Subcutaneous abdominal adipose tissue (tissue), 5 donors: ENCODE data around the gene PPP1R16B.
"Not testable (repeated sequence)": the region's sequence is repeated elsewhere in the genome, so short reads cannot be mapped to it uniquely, and the experiment has no call there.

Experiments used
- H3K27ac ChIP-seq: one replicate; pipeline ENCODE4 v1.7.0; 2013; ENCODE audit warnings: low read depth, mild to moderate bottlenecking, inconsistent platforms, low read length, moderate library complexity
- H3K27me3 ChIP-seq, 5 donors: one replicate each; pipeline ENCODE4 v1.7.0; 2013; ENCODE audit warnings: low read length in 5 of 5, inconsistent platforms in 1 of 5; ENCODE audit not compliant: control insufficient read depth in 5 of 5, insufficient read depth in 4 of 5
- H3K36me3 ChIP-seq, 5 donors: one replicate each; pipeline ENCODE4 v1.7.0; 2013; ENCODE audit warnings: low read length in 5 of 5; ENCODE audit not compliant: control insufficient read depth in 5 of 5, insufficient read depth in 5 of 5
- H3K4me1 ChIP-seq, 5 donors: one replicate each; pipeline ENCODE4 v1.7.0; 2013; ENCODE audit warnings: low read length in 5 of 5, mild to moderate bottlenecking in 3 of 5, moderate library complexity in 1 of 5; ENCODE audit not compliant: control insufficient read depth in 5 of 5, insufficient read depth in 5 of 5
- H3K4me3 ChIP-seq, 5 donors: one replicate each; pipeline ENCODE4 v1.7.0; 2013; ENCODE audit warnings: low read length in 5 of 5, low read depth in 1 of 5
- H3K9ac ChIP-seq, 5 donors: one replicate each; pipeline ENCODE4 v1.7.0; 2013; ENCODE audit warnings: low read length in 5 of 5, mild to moderate bottlenecking in 4 of 5, moderate library complexity in 3 of 5
- H3K9me3 ChIP-seq, 5 donors: one replicate each; pipeline ENCODE4 v1.7.0; 2013; ENCODE audit warnings: low read length in 5 of 5; ENCODE audit not compliant: control insufficient read depth in 5 of 5
- donor health status: healthy.
- donor health status: healthy.
- donor health status: healthy.
- donor health status: healthy.
- donor health status: healthy.

The PPP1R16B gene

DNA sequence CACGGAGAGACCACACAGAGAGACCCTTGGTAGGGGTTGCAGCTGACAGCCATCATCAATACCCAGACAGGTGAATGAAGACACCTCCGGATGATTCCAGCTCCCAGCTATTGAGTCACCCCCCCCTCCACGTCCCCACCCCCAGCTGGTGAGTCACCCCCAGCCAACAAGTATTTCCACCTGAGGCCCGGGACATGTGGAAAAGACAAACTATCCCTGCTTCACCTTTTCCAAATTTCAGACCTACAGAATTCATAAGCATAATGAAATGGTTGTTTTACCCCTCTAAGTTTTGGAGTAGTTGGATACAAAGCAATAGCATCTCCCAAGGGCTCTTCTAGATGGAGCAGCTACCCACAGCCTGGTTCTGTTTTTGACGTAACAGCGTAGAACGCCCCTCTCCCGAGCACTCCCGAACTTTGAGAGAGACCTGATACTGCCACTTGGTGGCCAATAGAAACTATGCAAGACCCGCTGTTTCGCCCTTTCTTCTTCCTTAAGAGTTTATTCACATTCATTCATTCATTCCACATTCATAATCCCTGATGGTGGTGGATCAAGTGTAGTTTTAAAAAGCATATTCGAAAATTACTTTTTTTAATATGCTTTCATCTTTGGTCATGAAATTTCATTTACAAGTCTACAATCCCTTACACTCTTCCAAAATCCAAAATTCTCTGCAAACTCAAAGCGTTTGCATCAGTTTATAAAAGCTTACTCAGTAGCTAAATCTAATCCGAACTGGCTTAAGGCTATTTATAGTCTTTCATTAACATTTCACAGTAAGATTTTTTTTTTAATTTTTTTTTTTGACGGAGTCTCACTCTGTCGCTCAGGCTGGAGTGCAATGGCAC, 15.1 kb upstream of the PPP1R16B start:
- H3K9ac ChIP-seq = no peak overlapping the region
- no peak overlapping the region for H3K27ac ChIP-seq
- no peak overlapping the region for H3K4me3 ChIP-seq
- H3K4me1 ChIP-seq = peaks cover 0 to 3% (median 0%) of the 10 kb centered on the region in 5 donors
- H3K36me3 ChIP-seq = no peaks in the 10 kb centered on the region
- peaks cover 0 to 2% (median 0%) of the 10 kb centered on the region in 5 donors for H3K27me3 ChIP-seq
- peaks cover 0 to 12% (median 4%) of the 10 kb centered on the region in 5 donors for H3K9me3 ChIP-seq

DNA sequence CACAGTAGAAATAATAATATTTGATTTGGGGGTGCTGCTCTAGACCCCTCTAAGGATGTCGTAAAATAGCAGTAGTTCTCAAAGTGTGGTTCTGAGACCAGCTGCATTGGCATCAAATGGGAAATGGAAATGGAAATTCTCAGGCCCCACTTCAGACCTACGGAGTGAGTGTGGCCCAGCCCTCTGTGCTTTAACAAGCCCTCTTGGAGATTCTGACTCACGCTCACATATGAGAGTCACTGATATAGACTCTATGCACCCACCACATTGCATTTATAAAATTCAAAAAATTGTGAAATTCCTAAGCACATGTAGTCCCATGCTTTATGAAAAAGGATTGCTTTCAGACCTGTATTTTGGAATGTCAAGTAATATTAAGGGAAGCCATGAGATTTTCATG, 14.2 kb upstream of the PPP1R16B start:
- Histone ChIP-seq H3K27me3 (peaks cover 0 to 2% (median 0%) of the 10 kb centered on the region in 5 donors), H3K9me3 (peaks cover 0 to 12% (median 4%) of the 10 kb centered on the region in 5 donors), H3K9ac (no peak overlapping the region), H3K4me1 (peaks cover 0 to 3% (median 0%) of the 10 kb centered on the region in 5 donors), H3K4me3 (no peak overlapping the region), H3K36me3 (no peaks in the 10 kb centered on the region), H3K27ac (no peak overlapping the region)

DNA sequence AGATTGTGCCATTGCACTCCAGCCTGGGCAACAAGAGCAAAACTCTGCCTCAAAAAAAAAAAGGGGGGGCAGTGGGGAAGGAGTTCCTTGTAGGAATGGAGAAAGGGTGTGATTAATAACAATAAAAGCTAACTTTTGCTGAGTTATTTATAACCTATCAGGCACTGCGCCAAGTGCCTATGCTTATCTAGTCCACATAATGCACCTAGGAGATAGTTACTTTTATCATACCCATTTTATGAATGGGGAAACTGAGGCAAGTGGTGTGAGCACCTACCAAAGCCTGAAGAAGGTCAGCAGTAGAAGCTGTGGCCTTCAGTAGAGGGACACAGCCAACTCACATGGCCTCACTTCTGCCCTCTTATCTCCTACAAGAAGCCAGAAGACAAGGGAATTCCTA, 13.6 kb upstream of the PPP1R16B start:
- H3K27ac ChIP-seq = no peak overlapping the region
- no peaks in the 10 kb centered on the region for H3K36me3 ChIP-seq
- H3K4me3 ChIP-seq = no peak overlapping the region
- H3K27me3 ChIP-seq = peaks cover 0 to 2% (median 0%) of the 10 kb centered on the region in 5 donors
- no peak overlapping the region for H3K9ac ChIP-seq
- peaks cover 0 to 12% (median 4%) of the 10 kb centered on the region in 5 donors for H3K9me3 ChIP-seq
- H3K4me1 ChIP-seq = peaks cover 0 to 3% (median 0%) of the 10 kb centered on the region in 5 donors

DNA sequence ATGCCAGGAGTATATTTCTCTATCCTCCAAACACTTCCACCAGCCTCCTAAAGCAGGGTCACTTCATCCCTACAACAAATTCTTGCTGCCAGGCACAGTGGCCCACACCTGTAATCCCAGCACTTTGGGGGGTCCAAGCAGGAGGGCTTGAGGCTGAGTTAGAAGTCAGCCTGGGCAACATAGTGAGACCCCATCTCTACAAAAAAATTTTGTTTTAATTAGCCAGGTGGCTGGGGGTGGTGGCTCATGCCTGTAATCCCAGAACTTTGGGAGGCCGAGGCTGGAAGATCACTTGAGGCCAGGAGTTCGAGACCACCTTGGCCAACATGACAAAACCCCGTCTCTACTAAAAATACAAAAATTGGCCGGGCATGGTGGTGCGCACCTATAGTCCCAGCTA, 11.4 kb upstream of the PPP1R16B start:
- not testable (repeated sequence) for H3K9ac ChIP-seq, H3K4me3 ChIP-seq, H3K36me3 ChIP-seq, H3K9me3 ChIP-seq, H3K4me1 ChIP-seq, H3K27me3 ChIP-seq, H3K27ac ChIP-seq

DNA sequence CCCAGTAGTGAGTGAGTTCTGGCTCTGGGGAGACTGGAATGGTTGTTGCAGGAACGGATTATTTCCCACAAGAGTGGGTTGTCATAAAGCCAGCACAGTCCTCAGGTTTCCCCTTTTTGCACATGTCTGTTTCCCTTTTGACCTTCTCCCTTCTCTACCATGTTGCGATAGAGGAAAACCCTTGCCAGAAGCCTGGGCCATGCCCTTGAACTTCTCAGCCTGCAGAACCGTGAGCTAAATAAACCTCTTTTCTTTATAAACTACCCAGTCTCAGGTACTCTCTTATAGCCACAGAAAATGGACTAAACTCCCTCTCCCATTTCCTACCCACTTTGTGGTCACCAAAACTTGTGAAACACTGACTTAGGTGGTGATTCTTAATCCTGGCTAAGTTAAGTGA, 7.2 kb upstream of the PPP1R16B start:
- peaks cover 0 to 2% (median 0%) of the 10 kb centered on the region in 5 donors for H3K27me3 ChIP-seq
- no peak overlapping the region for H3K27ac ChIP-seq
- no peaks in the 10 kb centered on the region for H3K36me3 ChIP-seq
- peaks cover 0 to 12% (median 0%) of the 10 kb centered on the region in 5 donors for H3K4me1 ChIP-seq
- H3K9ac ChIP-seq = no peak overlapping the region
- no peaks in the 10 kb centered on the region for H3K9me3 ChIP-seq
- H3K4me3 ChIP-seq = no peak overlapping the region

DNA sequence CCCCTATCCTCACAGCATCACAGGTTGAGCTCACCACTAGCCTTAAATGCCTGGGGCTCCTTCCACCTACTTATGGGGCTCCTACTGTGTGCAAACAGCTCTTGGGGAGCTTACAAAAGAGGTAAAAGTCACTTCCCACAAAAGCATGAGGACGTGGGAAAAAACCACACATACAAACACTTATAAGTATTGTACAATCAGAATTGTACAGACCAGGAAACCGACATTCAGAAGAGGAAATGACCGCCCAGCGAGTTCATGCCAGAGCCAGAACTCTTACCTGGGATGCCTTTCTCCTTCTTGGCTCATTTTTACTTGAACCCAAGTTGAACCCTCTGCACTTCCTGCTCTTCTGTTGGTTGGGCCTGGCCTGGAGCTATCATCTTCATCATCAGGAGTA, 6.3 kb upstream of the PPP1R16B start:
- Histone ChIP-seq H3K9ac (no peak overlapping the region), H3K36me3 (no peaks in the 10 kb centered on the region), H3K9me3 (no peaks in the 10 kb centered on the region), H3K4me1 (peaks cover 0 to 17% (median 0%) of the 10 kb centered on the region in 5 donors), H3K4me3 (no peak overlapping the region), H3K27me3 (peaks cover 0 to 2% (median 0%) of the 10 kb centered on the region in 5 donors), H3K27ac (no peak overlapping the region)

DNA sequence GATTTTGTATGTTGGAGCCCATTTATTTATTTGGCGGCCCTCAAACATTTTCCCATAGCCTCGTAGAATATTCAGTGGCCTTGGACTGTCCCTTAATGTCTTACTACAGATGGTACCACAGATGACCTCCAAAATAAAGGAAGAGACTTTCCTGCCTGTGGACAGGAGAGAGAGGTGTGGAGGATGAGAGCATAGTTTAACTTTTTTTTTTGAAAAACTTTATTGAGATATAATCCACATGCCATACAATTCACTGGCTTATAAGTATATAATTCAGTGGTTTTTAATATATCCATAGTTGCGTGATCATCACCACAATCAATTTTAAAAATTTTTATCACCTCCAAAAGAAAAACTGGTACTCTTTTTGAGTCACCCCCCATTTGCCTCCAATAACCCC, 4.6 kb upstream of the PPP1R16B start:
- Histone ChIP-seq H3K9me3 (no peaks in the 10 kb centered on the region), H3K4me1 (peaks cover 0 to 32% (median 9%) of the 10 kb centered on the region in 5 donors), H3K27ac (no peak overlapping the region), H3K9ac (no peak overlapping the region), H3K27me3 (peaks cover 0 to 8% (median 4%) of the 10 kb centered on the region in 5 donors), H3K4me3 (no peak overlapping the region), H3K36me3 (no peaks in the 10 kb centered on the region)

DNA sequence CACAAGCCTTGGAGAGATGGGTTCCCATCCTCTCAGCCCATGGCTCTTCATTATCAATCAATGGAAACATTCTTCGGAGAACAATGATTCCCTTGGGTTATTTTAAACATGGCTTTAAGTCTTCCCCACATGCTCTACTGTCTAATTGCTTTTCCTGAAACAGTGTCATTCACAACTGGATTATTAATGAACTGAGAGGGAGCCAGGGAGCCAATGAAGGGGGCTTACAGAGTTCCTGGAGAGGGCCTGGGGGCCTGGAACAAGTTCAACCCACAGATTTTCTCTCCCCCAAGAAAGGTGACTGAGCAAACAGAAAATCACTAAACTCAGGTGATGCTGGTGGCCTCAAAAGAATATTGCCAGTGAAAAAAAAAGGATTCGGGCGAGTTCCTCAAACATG, 1.3 kb upstream of the PPP1R16B start:
- Histone ChIP-seq H3K9me3 (no peaks in the 10 kb centered on the region), H3K27ac (peak overlapping the region; percentile 62), H3K4me3 (no peak overlapping the region), H3K27me3 (peaks cover 16 to 39% (median 22%) of the 10 kb centered on the region in 5 donors), H3K9ac (no peak overlapping the region), H3K4me1 (peaks cover 0 to 56% (median 19%) of the 10 kb centered on the region in 5 donors), H3K36me3 (no peaks in the 10 kb centered on the region)

DNA sequence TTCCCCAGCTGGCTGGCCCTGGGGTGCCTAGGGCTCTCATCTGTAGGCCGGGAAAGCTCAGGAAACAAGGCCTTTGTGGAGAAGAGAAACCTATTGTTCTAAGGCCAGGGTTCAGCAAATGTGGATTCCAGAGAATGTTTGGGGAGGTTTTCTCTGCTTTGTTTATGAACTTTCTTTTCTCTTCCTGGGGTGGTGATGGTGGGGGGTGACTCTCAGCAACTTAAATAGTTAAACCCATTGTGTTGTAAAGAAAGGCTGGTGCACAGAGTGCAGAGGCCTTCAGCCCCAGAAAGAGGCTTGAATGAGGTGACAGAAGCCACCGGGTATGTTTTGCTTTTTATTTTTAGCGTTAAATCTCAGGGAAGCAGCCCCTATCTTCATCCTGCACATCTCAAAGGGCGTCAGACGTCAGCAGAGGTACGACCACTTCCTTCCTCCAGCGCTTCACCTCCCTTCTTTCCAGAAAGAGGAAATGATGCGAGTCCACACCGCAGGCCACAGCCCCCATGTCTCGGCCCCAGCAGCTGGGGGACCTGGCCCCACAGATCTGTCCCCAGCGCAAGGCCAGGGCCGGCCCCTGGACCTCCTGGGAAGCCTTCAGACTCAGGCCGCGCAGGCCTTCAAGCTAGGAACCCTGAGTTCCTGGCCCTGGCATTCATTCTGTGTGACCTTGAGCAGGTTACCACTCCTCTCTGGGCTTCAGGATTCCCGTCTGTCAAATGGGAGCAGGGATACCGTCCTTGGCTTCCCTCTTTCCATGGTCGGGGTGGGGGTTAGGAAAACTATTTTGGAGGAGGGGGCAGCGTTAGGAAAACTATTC, 605 bp upstream of the PPP1R16B start:
- Histone ChIP-seq H3K9me3 (no peaks in the 10 kb centered on the region), H3K27ac (peak overlapping the region; percentile 62), H3K9ac (peak overlapping the region in 3 of 5 donors; percentile 17 to 73 (median 48)), H3K36me3 (no peaks in the 10 kb centered on the region), H3K4me1 (peaks cover 0 to 55% (median 20%) of the 10 kb centered on the region in 5 donors), H3K27me3 (peaks cover 16 to 40% (median 22%) of the 10 kb centered on the region in 5 donors), H3K4me3 (peak overlapping the region in 4 of 5 donors; percentile 60 to 76 (median 72))
